ENCODE results near the gene ACTA2. TPM values are rescaled to one million over a fixed set of nuclear protein-coding genes. Genes with fewer than 3 reads are reported as not detected.
A peak's percentile ranks its signal among the peaks of the same experiment; 100 is the strongest.

Gene ACTA2
- total and polyA plus RNA-seq, 7 donors, result 39.6 to 73.1 (median 56.6) TPM

- ATAC-seq (no peak), DNase-seq (no peak)
- TF ChIP-seq CTCF (IDR thresholded peaks at IDR 0.05), result no peak
- Histone ChIP-seq H3K4me3 (no peak overlapping the region), H3K36me3 (ENCODE audit: insufficient read depth in 1 of 2, low read depth in 1 of 2) (no peaks in the 10 kb centered on the region), H3K4me1 (no peaks in the 10 kb centered on the region), H3K27ac (no peak overlapping the region), H3K27me3 (ENCODE audit: insufficient read depth in 3 of 3, low read length in 2 of 3) (no peaks in the 10 kb centered on the region), H3K9me3 (no peaks in the 10 kb centered on the region)
- intact Hi-C loops (cut with DNase I), result no loop called here
- WGBS, 3 donors, result 78 to 92% (median 85%) methylated on average over 4 of the region's 4 CpGs
Measured at GRCh38 chr10:88954458-88955083, 2.0 kb upstream of the ACTA2 start.

DNA sequence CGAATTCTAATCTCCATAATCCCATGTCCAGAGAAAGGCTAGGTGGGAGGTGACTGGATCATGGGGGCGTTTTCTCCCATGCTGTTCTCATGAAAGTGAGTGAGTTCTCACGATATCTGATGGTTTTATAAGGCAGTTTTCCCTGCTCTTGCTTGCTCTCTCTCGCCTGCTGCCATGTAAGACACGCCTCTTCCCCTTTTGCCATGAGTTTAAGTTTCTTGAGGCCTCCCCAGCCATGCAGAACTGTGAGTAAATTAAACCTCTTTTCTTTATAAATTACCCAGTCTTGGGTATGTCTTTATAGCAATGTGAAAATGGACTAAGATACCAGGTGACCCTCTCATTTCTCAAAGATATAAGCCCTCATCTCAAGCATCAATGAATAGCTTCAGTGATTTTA lies 1.1 kb upstream of the ACTA2 start:
- Histone ChIP-seq H3K4me3 (no peak overlapping the region), H3K4me1 (no peaks in the 10 kb centered on the region), H3K36me3 (ENCODE audit: insufficient read depth in 1 of 2, low read depth in 1 of 2) (no peaks in the 10 kb centered on the region), H3K9me3 (no peaks in the 10 kb centered on the region), H3K27me3 (ENCODE audit: insufficient read depth in 3 of 3, low read length in 2 of 3) (no peaks in the 10 kb centered on the region), H3K27ac (peak overlapping the region; percentile 18)
- no peak for TF ChIP-seq CTCF (IDR thresholded peaks at IDR 0.05)
- WGBS, 3 donors, result 75 to 84% (median 77%) methylated on average over 5 of the region's 5 CpGs
- ATAC-seq (no peak), DNase-seq (no peak)
- intact Hi-C loops (cut with DNase I), result no loop called here

- no peaks in the 10 kb centered on the region for H3K36me3 ChIP-seq (ENCODE audit: insufficient read depth in 1 of 2, low read depth in 1 of 2)
- ATAC-seq, result no peak
- H3K4me3 ChIP-seq, result peak overlapping the region; percentile 55
- intact Hi-C loops (cut with DNase I), result no loop called here
- no peaks in the 10 kb centered on the region for H3K9me3 ChIP-seq
- no peak for TF ChIP-seq CTCF (IDR thresholded peaks at IDR 0.05)
- H3K4me1 ChIP-seq, result no peaks in the 10 kb centered on the region
- no peak for DNase-seq
- no peaks in the 10 kb centered on the region for H3K27me3 ChIP-seq (ENCODE audit: insufficient read depth in 3 of 3, low read length in 2 of 3)
- H3K27ac ChIP-seq, result peak overlapping the region; percentile 64
- 36 to 56% (median 37%) methylated on average over 3 of the region's 3 CpGs for WGBS, 3 donors
Measured at GRCh38 chr10:88949912-88950837, 2.4 kb downstream of the ACTA2 start.

DNA sequence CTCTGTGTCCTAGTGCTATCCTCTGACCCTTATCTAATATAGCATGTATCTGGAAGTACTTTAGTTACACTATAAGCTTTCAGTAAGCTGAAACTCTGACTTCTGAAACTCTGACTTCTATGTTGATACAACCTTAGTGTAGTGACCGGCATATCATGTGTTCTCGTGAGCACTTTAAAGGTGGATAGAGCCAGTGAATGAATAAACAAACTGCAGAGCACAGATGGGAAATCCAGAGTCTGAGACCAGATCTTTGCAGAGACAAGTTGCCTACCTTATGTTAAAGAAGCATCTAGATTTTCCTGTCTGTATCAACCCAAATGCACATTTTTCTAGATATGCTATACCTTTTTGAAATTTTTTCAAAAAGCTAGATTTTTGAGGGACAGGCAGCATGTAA lies 3.5 kb downstream of the ACTA2 start:
- Histone ChIP-seq H3K36me3 (ENCODE audit: insufficient read depth in 1 of 2, low read depth in 1 of 2) (peaks cover 0 to 2% of the 10 kb centered on the region in 2 donors), H3K27me3 (ENCODE audit: insufficient read depth in 3 of 3, low read length in 2 of 3) (no peaks in the 10 kb centered on the region), H3K9me3 (no peaks in the 10 kb centered on the region), H3K27ac (no peak overlapping the region), H3K4me3 (peak overlapping the region; percentile 55), H3K4me1 (no peaks in the 10 kb centered on the region)
- DNase-seq, result no peak
- TF ChIP-seq CTCF (IDR thresholded peaks at IDR 0.05), result no peak
- 63 to 77% (median 69%) methylated on average over 2 of the region's 2 CpGs for WGBS, 3 donors
- ATAC-seq, result no peak
- intact Hi-C loops (cut with DNase I), result no loop called here
